ENCODE results near the gene C20orf144. TPM values are rescaled to one million over a fixed set of nuclear protein-coding genes. Genes with fewer than 3 reads are reported as not detected.

The C20orf144 gene
- total RNA-seq, 4 donors from 2014 or later = not detected

DNA sequence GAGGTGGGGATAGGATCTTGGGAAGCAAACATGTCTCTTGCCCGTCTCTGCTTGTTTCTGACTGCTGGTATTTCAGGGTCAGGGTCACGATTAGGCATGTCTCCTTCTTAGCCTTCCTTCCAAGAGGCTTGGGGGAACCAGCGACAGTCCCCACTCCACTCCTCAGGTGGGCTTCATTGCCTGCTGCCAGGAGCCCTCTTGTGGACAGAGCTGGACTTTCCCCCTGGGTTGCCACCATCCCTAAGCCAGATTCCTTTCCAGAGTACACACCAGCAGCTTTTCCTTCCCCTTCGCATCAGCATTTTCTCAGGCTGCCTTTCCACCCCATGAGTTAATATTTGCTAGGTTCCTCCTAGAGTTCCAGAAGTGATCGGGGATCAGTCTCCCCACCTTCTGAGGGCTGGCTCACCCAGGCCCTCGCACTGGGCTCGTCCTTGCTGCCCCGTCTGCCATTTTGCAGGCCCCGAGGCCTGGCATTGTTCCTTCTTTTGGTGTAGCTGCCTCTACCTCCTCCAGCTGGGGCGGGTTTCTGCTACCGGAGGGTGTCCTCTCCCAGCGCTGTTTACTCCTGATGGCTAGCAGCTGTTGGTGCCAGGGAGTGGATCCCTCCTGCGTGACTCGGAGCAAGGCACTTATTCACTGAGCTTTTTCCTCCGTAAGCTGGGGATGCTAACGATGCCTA lies 8.8 kb upstream of the C20orf144 start:
- peak overlapping the region; percentile 4 to 84 (median 39) for H3K27ac ChIP-seq
- H3K36me3 ChIP-seq = peaks cover 0 to 18% (median 0%) of the 10 kb centered on the region in 3 donors
- peaks cover 27 to 80% (median 40%) of the 10 kb centered on the region in 3 donors for H3K4me1 ChIP-seq
- intact Hi-C loops (cut with DNase I) = loop anchor here (5.0 kb wide), 1 partner anchor 196 kb away; no protein-coding TSS in a partner anchor
- no peaks in the 10 kb centered on the region for H3K9me3 ChIP-seq
- H3K4me3 ChIP-seq = peak overlapping the region in 1 of 4 donors; percentile 28
- TF ChIP-seq, protein P1, sequence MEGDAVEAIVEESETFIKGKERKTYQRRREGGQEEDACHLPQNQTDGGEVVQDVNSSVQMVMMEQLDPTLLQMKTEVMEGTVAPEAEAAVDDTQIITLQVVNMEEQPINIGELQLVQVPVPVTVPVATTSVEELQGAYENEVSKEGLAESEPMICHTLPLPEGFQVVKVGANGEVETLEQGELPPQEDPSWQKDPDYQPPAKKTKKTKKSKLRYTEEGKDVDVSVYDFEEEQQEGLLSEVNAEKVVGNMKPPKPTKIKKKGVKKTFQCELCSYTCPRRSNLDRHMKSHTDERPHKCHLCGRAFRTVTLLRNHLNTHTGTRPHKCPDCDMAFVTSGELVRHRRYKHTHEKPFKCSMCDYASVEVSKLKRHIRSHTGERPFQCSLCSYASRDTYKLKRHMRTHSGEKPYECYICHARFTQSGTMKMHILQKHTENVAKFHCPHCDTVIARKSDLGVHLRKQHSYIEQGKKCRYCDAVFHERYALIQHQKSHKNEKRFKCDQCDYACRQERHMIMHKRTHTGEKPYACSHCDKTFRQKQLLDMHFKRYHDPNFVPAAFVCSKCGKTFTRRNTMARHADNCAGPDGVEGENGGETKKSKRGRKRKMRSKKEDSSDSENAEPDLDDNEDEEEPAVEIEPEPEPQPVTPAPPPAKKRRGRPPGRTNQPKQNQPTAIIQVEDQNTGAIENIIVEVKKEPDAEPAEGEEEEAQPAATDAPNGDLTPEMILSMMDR (IDR thresholded peaks at IDR 0.05) = peak; percentile 64 to 71 (median 66)
- no peak for TF ChIP-seq POLR2A (IDR thresholded peaks at IDR 0.05)
- WGBS, 2 donors = 19 to 29% methylated on average over 9 to 11 of the region's 16 CpGs
- DNase-seq = no peak
- H3K27me3 ChIP-seq = no peaks in the 10 kb centered on the region

DNA sequence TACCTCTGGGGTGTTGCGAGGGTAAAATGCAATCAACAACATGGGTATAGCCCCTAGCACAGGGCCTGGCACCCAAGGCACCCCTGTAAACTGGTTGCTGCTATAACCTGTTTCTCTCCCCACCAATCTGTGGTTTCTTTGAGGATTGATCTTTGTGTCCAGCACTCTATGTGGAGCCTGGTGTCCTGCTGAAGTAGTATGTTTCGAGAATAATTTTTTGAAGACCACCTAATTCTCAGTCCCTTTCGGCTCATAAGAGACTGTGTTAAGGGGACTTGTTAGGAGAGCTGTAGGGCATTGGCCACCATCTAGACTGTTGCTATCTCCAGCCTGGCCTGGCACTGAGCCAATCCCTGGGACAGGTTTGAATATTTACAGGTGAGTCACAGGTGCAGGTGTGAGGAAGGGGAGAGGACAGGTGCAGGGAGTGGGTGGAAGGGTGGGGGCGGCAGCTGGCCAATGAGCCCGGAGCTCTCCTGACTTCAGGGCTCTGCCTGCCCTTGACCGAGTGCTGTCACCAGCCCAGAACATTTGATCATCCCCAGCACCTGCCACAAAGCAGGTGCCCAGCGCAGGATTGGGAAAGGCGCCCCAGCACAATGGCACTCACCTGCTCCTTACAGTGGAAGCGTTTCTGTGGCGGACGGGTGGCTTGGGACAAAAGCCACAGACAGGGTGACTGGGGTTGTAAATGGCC lies 8.1 kb upstream of the C20orf144 start:
- DNase-seq = no peak
- Histone ChIP-seq H3K4me3 (no peak overlapping the region), H3K27me3 (no peaks in the 10 kb centered on the region), H3K4me1 (peaks cover 20 to 73% (median 35%) of the 10 kb centered on the region in 3 donors), H3K36me3 (peaks cover under 1 to 25% (median 1%) of the 10 kb centered on the region in 3 donors), H3K9me3 (no peaks in the 10 kb centered on the region), H3K27ac (peak overlapping the region in 2 of 4 donors; percentile 67 to 84)
- intact Hi-C loops (cut with DNase I) = loop anchor here (5.0 kb wide), 1 partner anchor 197 kb away; no protein-coding TSS in a partner anchor
- TF ChIP-seq, protein P1 (IDR thresholded peaks at IDR 0.05) = no peak
- no peak for TF ChIP-seq POLR2A (IDR thresholded peaks at IDR 0.05)
- WGBS, 2 donors = 55 to 62% methylated on average over 4 to 5 of the region's 11 CpGs

DNA sequence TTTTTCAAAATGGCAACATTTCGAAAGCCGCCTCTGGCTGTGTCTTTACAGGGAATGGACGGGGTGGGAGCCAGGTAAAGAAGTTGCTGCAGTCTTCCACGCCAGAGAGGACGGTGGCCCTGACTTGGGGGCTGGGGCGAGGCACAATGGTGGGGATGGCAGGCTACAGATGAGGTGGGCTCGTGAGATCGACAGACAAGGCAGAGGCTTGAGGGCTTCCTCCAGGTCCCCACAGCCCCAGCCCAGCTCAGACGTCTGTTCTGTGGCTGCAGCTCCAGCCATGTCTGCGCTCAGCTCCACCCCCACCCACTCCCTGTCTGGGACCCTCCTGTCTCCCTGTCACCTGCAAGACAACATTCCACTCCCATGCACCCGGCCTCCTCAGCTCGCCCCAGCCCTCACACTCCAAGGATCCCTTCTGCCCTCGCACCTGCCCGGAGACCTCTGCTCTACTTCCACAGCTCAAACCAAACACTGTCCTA lies 7.4 kb upstream of the C20orf144 start:
- Histone ChIP-seq H3K27ac (peak overlapping the region in 1 of 4 donors; percentile 31), H3K4me3 (no peak overlapping the region), H3K9me3 (no peaks in the 10 kb centered on the region), H3K27me3 (no peaks in the 10 kb centered on the region), H3K4me1 (peaks cover 14 to 66% (median 28%) of the 10 kb centered on the region in 3 donors), H3K36me3 (peaks cover 7 to 32% (median 8%) of the 10 kb centered on the region in 3 donors)
- intact Hi-C loops (cut with DNase I) = loop anchor here (5.0 kb wide), 1 partner anchor 197 kb away; no protein-coding TSS in a partner anchor
- TF ChIP-seq, protein P1 (IDR thresholded peaks at IDR 0.05) = no peak
- no peak for TF ChIP-seq POLR2A (IDR thresholded peaks at IDR 0.05)
- 75 to 78% methylated on average over 6 to 12 of the region's 14 CpGs for WGBS, 2 donors
- DNase-seq = no peak

DNA sequence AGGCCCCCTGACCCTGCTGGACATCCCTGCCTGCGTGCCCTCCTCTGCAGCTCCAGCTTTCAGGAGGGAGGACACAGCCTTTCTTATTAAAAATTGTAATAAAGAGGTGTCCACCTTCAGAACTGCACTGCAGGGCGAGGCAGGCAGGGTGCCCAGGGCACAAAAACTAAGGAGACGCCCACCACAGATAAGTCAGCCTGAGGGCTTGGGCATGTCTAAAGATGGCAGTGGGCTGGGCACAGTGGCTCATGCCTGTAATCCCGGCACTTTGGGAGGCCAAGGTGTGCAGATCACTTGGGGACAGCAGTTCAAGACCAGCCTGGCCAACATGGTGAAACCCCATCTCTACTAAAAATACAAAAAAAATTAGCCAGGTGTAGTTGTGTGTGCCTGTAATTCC lies 7.0 kb upstream of the C20orf144 start:
- Histone ChIP-seq H3K4me3 (no peak overlapping the region), H3K27me3 (no peaks in the 10 kb centered on the region), H3K4me1 (peaks cover 14 to 62% (median 23%) of the 10 kb centered on the region in 3 donors), H3K9me3 (no peaks in the 10 kb centered on the region), H3K27ac (no peak overlapping the region), H3K36me3 (peaks cover 10 to 36% (median 10%) of the 10 kb centered on the region in 3 donors)
- 62% methylated on average over 2 of the region's 4 CpGs; no CpG with 5 or more reads in 1 of the 2 donors for WGBS, 2 donors
- no peak for DNase-seq
- TF ChIP-seq POLR2A (IDR thresholded peaks at IDR 0.05) = no peak
- TF ChIP-seq, protein P1 (IDR thresholded peaks at IDR 0.05) = no peak
- intact Hi-C loops (cut with DNase I) = no loop called here

Measured in esophagus squamous epithelium (tissue), 5 donors.